Stimulated activated CD4-positive, alpha-beta T cell treated with anti-CD3 and anti-CD28 coated beads, Interleukin-4, amount 100 ng/mL, for 4 hours (primary cell): ENCODE results near the gene NRDC.

Source experiments
- DNase-seq, 2 experiments: peaks; one replicate each; pipeline ENCODE4 v3.0.0-alpha.2; 2020

The NRDC gene

GRCh38 chr1:51756290-51756689 lies 122.2 kb downstream of the NRDC start:
- DNase-seq = no peak

- DNase-seq = no peak
Measured at GRCh38 chr1:51755437-51755836, 123.1 kb downstream of the NRDC start.

DNA sequence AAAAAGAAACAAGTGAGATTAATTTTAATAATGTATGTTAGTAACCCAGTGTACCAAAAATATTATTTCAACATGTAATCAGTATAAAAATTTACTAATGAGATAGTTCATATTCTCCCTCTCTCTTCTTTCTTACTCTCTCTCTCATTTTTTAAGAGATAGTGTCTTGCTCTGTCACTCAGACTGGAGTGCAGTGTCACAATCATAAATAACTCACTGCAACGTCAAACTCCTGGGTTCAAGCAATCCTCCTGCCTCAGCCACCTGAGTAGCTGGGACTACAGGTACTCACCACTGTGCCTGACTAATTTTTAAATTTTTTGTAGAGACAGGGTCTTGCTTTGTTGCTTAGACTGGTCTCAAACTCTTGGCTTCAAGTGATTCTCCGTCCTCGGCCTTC lies 123.9 kb downstream of the NRDC start:
- DNase-seq = no peak

DNA sequence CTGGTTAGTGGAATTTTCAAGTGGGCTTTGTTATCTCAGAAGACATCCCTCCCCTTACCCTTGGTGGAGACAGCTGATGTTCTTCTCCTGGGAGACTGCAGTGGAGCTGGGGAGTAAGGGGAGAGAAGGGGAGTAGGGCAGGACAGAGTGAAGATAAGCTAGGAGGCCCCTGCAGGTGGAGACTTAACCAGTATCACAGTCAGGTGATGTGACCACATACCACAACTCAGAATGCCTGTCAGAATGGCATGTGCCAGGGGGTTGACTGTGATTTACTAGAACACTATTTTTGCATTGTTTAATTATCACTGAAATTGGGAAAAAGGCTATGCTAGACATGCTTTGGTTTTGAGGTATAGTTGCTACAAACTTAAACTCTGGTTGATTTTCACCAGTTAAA lies 124.6 kb downstream of the NRDC start:
- no peak for DNase-seq

DNA sequence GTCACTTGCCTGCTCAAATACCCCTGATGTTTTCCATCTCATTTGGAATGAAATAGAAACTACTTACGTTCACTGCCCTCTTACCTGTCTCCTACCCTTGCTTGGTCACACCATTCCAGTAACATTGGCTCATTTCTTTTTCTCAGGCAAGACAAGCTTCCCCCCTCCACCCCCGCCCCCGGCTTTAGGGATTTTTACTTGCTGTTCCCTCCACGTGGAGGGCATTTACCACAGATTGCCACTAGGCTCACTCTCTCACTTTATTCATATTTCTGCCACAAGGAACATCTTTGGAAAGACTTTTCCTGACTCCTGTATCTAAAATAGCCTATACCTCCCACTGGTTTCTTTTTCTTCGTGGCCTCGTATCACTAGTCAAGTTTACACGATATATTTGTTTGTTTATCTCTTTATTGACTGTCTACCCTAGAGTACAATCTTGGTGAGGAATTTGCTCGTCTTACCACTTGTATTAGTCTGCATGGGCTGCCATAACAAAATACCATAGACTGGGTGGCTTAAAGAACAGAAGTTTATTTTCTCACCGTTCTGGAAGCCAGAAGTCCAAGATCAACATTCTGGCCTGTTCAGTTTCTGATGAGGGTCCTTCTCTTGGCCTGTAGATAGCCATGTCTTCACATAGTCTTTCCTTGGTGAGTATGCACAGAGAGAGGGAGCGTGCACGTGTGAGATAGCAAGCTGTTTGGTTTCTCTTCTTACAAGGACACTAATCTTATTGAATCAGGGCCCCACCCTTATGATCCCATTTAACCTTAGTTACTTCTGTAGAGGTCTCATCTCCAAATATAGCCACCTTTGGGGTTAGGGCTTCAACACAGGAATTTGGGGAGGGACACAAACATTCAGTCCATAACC lies 126.2 kb downstream of the NRDC start:
- no peak for DNase-seq

- DNase-seq = no peak
Measured at GRCh38 chr1:51750729-51751128, 127.8 kb downstream of the NRDC start.

- DNase-seq = no peak
Measured at GRCh38 chr1:51750218-51750617, 128.3 kb downstream of the NRDC start.

DNA sequence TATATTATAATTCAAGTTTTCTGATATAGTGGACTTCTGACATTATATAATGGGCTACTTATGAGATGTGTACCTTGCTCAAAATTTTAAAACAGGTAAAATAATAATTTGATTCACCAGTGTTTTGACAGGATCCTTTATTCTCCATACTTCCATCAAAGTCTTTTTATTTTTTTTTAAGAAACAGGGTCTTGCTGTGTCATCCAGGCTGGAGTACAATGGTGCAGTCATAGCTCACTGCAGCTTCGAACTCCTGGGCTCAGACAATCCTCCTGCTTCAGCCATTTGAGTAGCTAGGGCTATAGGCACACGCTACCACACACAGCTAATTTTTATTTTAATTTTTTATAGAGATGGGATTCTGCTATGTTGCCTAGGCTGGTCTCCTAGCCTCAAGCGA lies 129.4 kb downstream of the NRDC start:
- no peak for DNase-seq

- DNase-seq = no peak
Measured at GRCh38 chr1:51745304-51745570, 133.3 kb downstream of the NRDC start.

- DNase-seq = no peak
Measured at GRCh38 chr1:51744506-51745303, 133.8 kb downstream of the NRDC start.

- no peak for DNase-seq
Measured at GRCh38 chr1:51741121-51741681, 137.3 kb downstream of the NRDC start.

DNA sequence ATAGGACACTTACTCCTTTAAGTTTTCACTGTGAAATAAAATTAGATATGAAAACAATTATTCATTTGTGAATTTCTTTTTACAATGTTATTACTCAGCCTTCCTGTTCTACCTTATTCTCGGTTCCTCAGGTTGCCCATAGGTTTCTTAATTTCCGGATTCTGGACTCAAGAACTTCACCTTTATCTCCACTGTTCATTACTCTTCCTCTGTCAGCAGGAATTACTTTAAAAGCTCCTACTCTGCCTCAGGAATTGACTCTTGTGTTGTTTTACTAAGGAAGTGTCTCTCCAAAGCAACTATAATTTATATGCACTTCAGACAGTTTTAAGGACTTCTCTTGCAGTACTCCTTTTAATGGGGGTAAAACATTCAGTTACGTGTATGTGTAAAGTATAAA lies 137.9 kb downstream of the NRDC start:
- no peak for DNase-seq
